ENCODE results near the gene ADAMTS7. TPM values are rescaled to one million over a fixed set of nuclear protein-coding genes. Genes with fewer than 3 reads are reported as not detected.
A peak's percentile ranks its signal among the peaks of the same experiment; 100 is the strongest.

ADAMTS7 gene
- total RNA-seq, 2 experiments from 2014 or later = 0.23 to 0.60 TPM

DNA sequence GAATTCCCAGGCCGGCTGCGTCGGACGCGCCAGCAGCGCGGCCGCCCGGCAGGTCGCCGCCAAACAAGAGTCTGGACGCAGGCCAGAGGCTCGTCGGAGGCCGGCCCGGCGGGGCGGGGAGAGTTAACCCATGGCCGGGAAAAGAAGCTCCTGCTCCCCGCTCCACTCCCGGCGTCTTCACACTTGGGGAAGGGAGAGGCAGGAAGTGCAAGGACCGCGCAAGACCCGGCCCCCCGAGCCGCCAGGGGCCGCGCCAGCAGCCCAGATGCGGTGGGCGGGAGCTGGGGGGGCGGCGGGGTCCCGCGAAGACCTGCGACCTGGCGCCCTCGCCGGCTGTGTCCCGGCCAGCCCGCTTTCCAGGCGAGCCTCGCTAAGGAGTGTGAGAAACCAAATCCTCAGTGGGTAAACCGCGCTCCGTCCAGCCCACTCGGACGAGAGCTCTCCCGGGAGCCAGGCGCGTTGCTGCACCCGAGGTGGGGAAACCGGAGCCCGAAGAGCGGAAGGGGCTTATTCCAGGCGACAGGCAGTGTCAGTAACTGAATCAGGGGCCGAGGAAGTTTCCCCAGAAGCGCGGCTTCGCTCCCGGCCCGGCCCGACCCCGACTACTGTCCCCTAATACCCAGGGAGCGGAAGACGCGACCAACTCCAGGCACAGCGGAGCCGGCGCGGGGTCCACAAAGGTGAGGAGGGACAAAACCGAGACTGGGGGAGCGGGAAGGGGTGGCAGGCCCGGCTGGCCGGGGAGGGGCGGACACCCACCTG, 721 bp downstream of the ADAMTS7 start:
- ATAC-seq = peak; percentile 7
- peak overlapping the region; percentile 66 for H3K4me3 Mint-ChIP-seq
- CTCF ChIA-PET = interaction anchor here (0.6 to 1.8 kb wide), 8 partner anchors 8 to 51 kb away, joined by 3 to 6 read pairs (median 4); no protein-coding TSS in a partner anchor
- DNase-seq = no peak
- peaks cover 6% of the 10 kb centered on the region for H3K4me1 Mint-ChIP-seq (ENCODE audit: low read depth)
- H3K36me3 Mint-ChIP-seq (ENCODE audit: low read depth) = peaks cover 3% of the 10 kb centered on the region
- TF ChIP-seq, protein P1, sequence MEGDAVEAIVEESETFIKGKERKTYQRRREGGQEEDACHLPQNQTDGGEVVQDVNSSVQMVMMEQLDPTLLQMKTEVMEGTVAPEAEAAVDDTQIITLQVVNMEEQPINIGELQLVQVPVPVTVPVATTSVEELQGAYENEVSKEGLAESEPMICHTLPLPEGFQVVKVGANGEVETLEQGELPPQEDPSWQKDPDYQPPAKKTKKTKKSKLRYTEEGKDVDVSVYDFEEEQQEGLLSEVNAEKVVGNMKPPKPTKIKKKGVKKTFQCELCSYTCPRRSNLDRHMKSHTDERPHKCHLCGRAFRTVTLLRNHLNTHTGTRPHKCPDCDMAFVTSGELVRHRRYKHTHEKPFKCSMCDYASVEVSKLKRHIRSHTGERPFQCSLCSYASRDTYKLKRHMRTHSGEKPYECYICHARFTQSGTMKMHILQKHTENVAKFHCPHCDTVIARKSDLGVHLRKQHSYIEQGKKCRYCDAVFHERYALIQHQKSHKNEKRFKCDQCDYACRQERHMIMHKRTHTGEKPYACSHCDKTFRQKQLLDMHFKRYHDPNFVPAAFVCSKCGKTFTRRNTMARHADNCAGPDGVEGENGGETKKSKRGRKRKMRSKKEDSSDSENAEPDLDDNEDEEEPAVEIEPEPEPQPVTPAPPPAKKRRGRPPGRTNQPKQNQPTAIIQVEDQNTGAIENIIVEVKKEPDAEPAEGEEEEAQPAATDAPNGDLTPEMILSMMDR (IDR thresholded peaks at IDR 0.05) = no peak
- no peak overlapping the region for H3K27ac Mint-ChIP-seq
- POLR2A ChIA-PET = no interaction called here
- H3K9me3 Mint-ChIP-seq = peaks cover 3% of the 10 kb centered on the region
- H3K27me3 Mint-ChIP-seq = peaks cover 39% of the 10 kb centered on the region
- intact Hi-C loops (cut with micrococcal nuclease) = loop anchor here (10.0 kb wide), 1 partner anchor 46 kb away; no protein-coding TSS in a partner anchor

DNA sequence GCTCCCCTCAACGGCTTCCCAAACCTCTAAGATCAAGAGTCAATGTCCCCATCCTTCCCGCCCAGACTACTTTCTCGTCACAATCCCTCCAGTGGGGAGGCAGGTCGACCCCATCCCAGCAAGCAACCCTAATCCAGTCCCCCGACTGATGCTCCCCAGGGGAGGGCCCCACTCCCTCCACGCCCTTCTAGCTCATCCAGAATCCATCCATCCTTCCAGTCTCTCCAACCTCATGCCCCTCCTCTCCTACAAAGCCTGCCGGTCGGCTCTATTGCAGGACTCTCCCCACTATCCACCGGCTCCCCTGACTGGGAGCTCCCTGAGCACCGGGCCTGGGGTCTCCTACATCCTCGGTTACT, 1.3 kb downstream of the ADAMTS7 start:
- TF ChIP-seq, protein P1 (IDR thresholded peaks at IDR 0.05) = no peak
- DNase-seq (no peak), ATAC-seq (no peak)
- POLR2A ChIA-PET = no interaction called here
- Mint-ChIP-seq H3K36me3 (ENCODE audit: low read depth) (peaks cover 3% of the 10 kb centered on the region), H3K27ac (no peak overlapping the region), H3K9me3 (peaks cover 3% of the 10 kb centered on the region), H3K27me3 (peaks cover 38% of the 10 kb centered on the region), H3K4me1 (ENCODE audit: low read depth) (peaks cover 6% of the 10 kb centered on the region), H3K4me3 (peak overlapping the region; percentile 32)
- intact Hi-C loops (cut with micrococcal nuclease) = loop anchor here (10.0 kb wide), 1 partner anchor 45 kb away; no protein-coding TSS in a partner anchor
- CTCF ChIA-PET = interaction anchor here (1.2 kb wide), 3 partner anchors 14 to 23 kb away, joined by 3 read pairs; no protein-coding TSS in a partner anchor

DNA sequence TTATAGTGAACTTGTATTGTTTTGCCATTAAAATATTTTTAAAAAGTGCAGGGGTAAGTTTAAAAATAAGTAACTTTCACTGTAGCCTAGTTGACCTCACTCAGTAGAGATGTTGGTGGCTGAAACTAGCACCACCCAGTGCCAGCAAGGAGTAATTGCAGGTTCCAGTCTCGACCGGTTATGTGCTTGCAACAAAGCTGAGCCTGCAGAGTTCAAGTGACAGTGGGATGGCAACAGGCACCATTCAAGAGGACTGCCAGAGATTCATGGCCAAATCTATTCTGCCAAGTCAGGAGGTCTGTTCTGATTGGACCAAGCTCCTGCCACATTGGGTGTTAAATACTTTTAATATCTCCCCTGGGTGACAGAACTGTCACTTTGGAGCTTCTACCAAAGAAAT, 2.7 kb downstream of the ADAMTS7 start:
- POLR2A ChIA-PET = no interaction called here
- DNase-seq = peak; percentile 45
- H3K4me3 Mint-ChIP-seq = no peak overlapping the region

DNA sequence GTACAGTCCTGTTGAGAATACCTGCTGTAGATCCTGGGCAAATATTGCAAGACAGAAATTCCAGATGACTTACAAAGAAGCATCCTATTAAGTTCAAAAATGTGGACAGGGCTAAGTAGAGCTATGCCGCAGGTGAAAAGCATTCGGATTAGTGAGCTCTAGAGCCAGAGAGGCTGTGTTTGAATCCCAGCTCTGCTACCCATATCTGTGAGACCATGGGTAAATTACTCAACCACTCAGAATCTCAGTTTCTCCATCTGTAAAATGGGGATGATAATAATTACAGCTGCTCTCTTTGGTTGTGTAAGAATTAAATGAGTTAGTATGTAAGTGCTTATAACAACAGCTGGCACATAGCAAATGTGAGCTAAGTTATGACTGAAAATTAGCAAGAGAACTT, 3.9 kb downstream of the ADAMTS7 start:
- POLR2A ChIA-PET = no interaction called here
- H3K4me3 Mint-ChIP-seq = no peak overlapping the region
- peaks cover 4% of the 10 kb centered on the region for H3K4me1 Mint-ChIP-seq (ENCODE audit: low read depth)
- peaks cover 20% of the 10 kb centered on the region for H3K27me3 Mint-ChIP-seq
- peaks cover 3% of the 10 kb centered on the region for H3K9me3 Mint-ChIP-seq
- ATAC-seq = no peak
- CTCF ChIA-PET = interaction anchor here (1.3 to 2.8 kb wide), 4 partner anchors 11 to 51 kb away, joined by 3 to 12 read pairs (median 6); no protein-coding TSS in a partner anchor
- H3K36me3 Mint-ChIP-seq (ENCODE audit: low read depth) = peaks cover 3% of the 10 kb centered on the region
- TF ChIP-seq, protein P1 (IDR thresholded peaks at IDR 0.05) = no peak
- DNase-seq = no peak
- no peak overlapping the region for H3K27ac Mint-ChIP-seq
- intact Hi-C loops (cut with micrococcal nuclease) = no loop called here

More for the DNA sequence above, 2.7 kb downstream of the ADAMTS7 start:
- intact Hi-C loops (cut with micrococcal nuclease) = no loop called here
- peak; percentile 70 for ATAC-seq
- H3K27me3 Mint-ChIP-seq = peaks cover 28% of the 10 kb centered on the region
- CTCF ChIA-PET = interaction anchor here (0.6 to 2.8 kb wide), 13 partner anchors 9 to 268 kb away, joined by 3 to 12 read pairs (median 3); partner anchors contain the start of genes CHRNA5 and PSMA4
- H3K27ac Mint-ChIP-seq = no peak overlapping the region
- H3K9me3 Mint-ChIP-seq = peaks cover 3% of the 10 kb centered on the region
- TF ChIP-seq, protein P1 (IDR thresholded peaks at IDR 0.05) = peak; percentile 71
- H3K36me3 Mint-ChIP-seq (ENCODE audit: low read depth) = peaks cover 3% of the 10 kb centered on the region
- peaks cover 6% of the 10 kb centered on the region for H3K4me1 Mint-ChIP-seq (ENCODE audit: low read depth)

DNA sequence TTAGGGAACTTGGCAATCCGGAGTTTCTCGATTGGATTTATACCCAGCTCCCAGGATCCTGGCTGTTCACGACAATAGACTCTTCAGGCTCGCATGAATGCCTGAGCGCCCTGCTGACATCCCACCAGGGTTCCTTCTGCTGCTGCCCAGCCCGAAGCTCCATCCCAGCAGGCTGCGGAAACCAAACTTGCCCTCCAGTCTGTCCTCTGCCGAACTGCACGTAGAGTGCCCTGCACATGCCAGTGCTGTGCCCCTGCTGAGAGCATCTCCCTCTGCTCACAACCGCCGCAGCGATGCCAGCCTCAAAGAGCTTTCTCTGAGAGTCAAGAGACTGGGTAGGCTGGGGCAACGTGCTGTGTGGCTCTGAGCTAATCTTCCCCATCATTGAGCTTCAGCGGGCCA, 6.9 kb downstream of the ADAMTS7 start:
- Mint-ChIP-seq H3K4me1 (ENCODE audit: low read depth) (no peaks in the 10 kb centered on the region), H3K9me3 (peaks cover 3% of the 10 kb centered on the region), H3K4me3 (no peak overlapping the region), H3K27me3 (peaks cover 8% of the 10 kb centered on the region), H3K27ac (no peak overlapping the region), H3K36me3 (ENCODE audit: low read depth) (no peaks in the 10 kb centered on the region)
- ChIA-PET POLR2A (no interaction called here), CTCF (no interaction called here)
- no peak for DNase-seq
- intact Hi-C loops (cut with micrococcal nuclease) = no loop called here
- no peak for ATAC-seq
- TF ChIP-seq, protein P1 (IDR thresholded peaks at IDR 0.05) = no peak
